ENCODE measurements around the gene CREBBP.
"Not testable (repeated sequence)": the region's sequence is repeated elsewhere in the genome, so short reads cannot be mapped to it uniquely, and the experiment has no call there.

Gene CREBBP

DNA sequence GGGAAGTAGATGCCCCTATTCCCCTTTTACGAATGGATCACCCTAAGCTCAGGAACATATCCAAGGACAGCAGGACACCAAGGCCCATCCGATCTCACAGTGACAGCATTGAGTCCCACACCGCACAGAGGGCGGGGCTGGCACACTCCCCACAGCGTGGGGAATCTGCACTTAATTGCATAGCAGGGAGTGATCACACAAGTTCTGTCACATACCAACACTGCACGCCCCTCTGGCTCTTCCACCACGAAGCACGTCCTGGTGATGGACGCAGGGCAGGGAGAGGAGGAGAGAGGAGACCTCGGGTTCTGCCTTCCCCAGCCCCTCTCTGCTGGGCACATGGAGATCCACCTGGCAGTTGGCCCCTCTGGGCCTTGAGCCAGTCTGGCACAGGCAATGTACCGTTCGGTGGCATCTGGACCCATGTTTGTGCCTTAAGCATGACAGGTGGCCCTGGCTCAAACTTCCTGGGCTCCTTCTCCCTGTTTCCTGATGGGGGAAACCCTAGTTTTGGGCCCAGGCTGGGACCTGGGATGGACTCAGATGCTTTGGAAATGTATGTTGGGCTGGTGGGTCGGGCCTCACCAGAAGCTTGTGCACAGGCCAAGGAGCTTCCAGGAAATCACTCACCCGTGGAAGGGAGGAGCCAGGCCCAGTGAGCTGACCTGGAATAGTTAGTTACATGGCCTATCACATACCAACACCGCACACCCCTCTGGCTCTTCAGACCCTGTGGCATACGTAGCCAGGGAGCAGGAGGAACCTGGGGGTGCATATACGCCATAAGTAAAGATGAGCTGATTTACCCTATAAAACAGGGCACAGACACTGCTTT is 35.1 kb upstream of the CREBBP start:
- Histone ChIP-seq H3K27ac (no peak overlapping the region), H3K4me3 (ENCODE audit: low read depth, low read length) (no peak overlapping the region), H3K27me3 (replicated peaks) (no peaks in the 10 kb centered on the region), H3K36me3 (replicated peaks) (no peaks in the 10 kb centered on the region)
- in situ Hi-C loops (cut with HindIII; ENCODE audit: low pct_ligation_motif_present, low sequenced_read_pairs) = no loop called here
- TF ChIP-seq, protein P1, sequence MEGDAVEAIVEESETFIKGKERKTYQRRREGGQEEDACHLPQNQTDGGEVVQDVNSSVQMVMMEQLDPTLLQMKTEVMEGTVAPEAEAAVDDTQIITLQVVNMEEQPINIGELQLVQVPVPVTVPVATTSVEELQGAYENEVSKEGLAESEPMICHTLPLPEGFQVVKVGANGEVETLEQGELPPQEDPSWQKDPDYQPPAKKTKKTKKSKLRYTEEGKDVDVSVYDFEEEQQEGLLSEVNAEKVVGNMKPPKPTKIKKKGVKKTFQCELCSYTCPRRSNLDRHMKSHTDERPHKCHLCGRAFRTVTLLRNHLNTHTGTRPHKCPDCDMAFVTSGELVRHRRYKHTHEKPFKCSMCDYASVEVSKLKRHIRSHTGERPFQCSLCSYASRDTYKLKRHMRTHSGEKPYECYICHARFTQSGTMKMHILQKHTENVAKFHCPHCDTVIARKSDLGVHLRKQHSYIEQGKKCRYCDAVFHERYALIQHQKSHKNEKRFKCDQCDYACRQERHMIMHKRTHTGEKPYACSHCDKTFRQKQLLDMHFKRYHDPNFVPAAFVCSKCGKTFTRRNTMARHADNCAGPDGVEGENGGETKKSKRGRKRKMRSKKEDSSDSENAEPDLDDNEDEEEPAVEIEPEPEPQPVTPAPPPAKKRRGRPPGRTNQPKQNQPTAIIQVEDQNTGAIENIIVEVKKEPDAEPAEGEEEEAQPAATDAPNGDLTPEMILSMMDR (IDR thresholded peaks at IDR 0.05; ENCODE audit: low read depth, low read length, missing control alignments) = no peak
- DNase-seq = no peak

DNA sequence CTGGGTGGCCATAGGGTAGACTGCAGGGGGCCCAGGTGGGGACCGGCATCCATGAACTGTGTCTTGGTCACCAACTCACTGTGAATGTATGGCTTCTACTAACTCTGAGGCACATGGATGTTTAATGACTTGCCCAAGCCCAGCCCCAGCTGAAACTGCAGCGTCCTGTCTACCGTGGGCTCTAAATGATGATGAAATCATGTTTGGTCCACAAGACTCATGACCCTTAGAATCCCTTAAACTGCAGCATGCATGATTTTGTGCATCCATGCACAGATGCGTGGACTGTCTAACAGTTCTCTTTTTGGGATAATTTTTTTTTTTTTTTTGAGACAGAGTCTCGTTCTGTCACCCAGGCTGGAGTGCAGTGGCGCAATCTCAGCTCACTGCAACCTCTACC is 32.4 kb upstream of the CREBBP start:
- TF ChIP-seq, protein P1 (IDR thresholded peaks at IDR 0.05; ENCODE audit: low read depth, low read length, missing control alignments) = no peak
- Histone ChIP-seq H3K27me3 (replicated peaks) (no peaks in the 10 kb centered on the region), H3K27ac (no peak overlapping the region), H3K4me3 (ENCODE audit: low read depth, low read length) (no peak overlapping the region), H3K36me3 (replicated peaks) (no peaks in the 10 kb centered on the region)
- no peak for DNase-seq
- in situ Hi-C loops (cut with HindIII; ENCODE audit: low pct_ligation_motif_present, low sequenced_read_pairs) = no loop called here

DNA sequence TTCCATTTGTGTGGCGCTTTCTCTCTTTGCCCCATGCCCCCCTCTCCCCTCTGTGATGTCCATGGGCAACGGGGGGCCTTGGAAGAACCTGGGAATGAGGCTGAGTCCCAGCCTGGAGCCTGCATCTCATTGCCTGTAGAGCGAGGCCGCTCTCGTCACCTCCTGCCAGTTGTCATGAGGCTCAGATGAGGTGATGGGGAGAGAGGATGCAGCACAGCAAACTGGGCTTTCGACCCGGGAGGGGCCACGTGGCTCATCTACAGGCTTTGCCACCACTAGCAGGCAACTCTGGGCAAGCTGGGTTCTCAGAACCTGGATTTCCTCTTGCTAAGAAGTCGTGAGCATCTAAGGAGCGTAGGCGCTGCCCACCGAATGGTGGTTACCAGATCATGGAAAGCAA is 31.9 kb upstream of the CREBBP start:
- no peaks in the 10 kb centered on the region for H3K27me3 ChIP-seq (replicated peaks)
- H3K4me3 ChIP-seq (ENCODE audit: low read depth, low read length) = no peak overlapping the region
- no peak for DNase-seq
- TF ChIP-seq, protein P1 (IDR thresholded peaks at IDR 0.05; ENCODE audit: low read depth, low read length, missing control alignments) = no peak
- no peaks in the 10 kb centered on the region for H3K36me3 ChIP-seq (replicated peaks)
- no peak overlapping the region for H3K27ac ChIP-seq
- in situ Hi-C loops (cut with HindIII; ENCODE audit: low pct_ligation_motif_present, low sequenced_read_pairs) = no loop called here

DNA sequence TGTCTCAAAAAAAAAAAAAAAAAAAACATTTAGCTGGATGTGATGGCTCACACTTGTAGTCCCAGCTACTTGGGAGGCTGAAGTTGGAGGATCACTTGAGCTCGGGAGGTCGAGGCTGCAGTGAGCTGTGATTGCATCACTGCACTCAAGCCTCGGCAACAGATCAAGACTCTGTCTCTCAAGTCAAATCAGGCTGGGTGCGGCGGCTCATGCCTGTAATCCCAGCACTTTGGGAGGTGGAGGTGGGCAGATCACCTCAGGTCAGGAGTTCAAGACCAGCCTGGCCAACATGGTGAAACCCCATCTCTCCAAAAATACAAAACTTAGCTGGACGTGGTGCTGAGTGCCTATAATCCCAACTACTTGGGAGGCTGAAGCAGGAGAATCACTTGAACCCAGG is 31.2 kb upstream of the CREBBP start:
- DNase-seq; H3K4me3 ChIP-seq (ENCODE audit: low read depth, low read length); in situ Hi-C loops (cut with HindIII; ENCODE audit: low pct_ligation_motif_present, low sequenced_read_pairs); H3K36me3 ChIP-seq (replicated peaks); H3K27me3 ChIP-seq (replicated peaks); H3K27ac ChIP-seq: not testable (repeated sequence)

DNA sequence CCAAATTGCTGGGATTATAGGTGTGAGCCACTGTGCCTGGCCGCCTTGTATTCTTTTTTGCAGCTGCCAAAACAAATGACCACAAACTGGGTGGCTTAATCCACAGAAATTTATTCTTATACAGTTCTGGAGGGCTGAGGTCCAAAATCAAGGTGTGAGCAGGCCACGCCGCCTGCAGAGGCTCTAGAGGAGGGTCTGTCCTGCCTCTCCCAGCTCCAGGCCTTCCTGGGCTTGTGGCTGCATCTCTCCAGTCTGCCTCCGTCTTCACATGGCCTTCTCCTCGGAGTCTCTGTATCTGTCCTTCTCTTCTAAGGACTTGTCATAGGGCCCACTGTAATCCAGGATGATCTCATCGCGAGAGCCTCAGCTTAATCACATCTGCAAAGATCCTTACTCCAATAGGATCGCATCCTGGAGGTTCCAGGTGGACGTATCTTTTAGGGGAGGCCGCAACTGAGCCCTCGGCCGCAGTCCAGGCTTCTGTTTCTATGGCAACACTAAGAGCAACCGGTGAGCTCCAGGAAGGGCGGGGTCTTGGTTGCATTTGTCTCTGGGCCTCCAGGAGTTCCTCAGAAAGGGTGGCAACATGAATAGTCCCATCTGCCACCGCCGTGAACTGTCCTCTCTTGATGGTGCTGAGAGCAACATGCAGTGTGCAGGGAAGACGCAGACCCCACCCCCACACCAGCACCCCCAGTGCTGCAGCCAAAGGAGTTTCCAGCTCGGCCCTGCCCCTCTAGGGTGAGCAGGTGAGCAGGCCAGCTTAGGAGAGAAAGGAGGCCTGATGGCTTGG is 29.5 kb upstream of the CREBBP start:
- Histone ChIP-seq H3K36me3 (replicated peaks) (no peaks in the 10 kb centered on the region), H3K4me3 (ENCODE audit: low read depth, low read length) (no peak overlapping the region), H3K27ac (no peak overlapping the region), H3K27me3 (replicated peaks) (no peaks in the 10 kb centered on the region)
- DNase-seq = no peak
- in situ Hi-C loops (cut with HindIII; ENCODE audit: low pct_ligation_motif_present, low sequenced_read_pairs) = no loop called here
- TF ChIP-seq, protein P1 (IDR thresholded peaks at IDR 0.05; ENCODE audit: low read depth, low read length, missing control alignments) = no peak

DNA sequence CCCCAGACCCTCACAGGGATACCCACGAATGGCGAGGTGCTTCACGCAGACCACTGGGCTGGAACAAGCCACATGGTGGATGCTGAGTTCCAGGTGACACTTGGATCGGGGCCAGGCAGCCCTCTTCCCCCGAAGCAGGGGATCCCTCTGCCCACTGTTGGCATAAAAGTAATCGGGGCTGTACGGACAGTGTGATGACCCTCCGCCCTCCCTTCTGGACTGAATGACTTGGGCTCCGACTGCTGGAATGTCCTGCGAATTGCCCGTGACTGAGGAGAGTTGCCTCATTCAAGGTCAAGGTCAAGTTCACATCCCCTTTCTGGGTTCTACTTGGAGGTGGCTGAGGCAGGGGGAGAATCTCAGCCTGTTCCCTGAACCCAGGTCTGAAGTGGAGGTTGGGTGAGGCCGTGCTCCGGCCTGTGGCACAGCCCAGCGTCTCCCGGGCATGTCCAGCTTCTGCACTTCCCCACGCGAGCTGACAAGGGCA is 28.5 kb upstream of the CREBBP start:
- DNase-seq = no peak
- TF ChIP-seq, protein P1 (IDR thresholded peaks at IDR 0.05; ENCODE audit: low read depth, low read length, missing control alignments) = no peak
- H3K27me3 ChIP-seq (replicated peaks) = no peaks in the 10 kb centered on the region
- H3K27ac ChIP-seq = no peak overlapping the region
- no peak overlapping the region for H3K4me3 ChIP-seq (ENCODE audit: low read depth, low read length)
- in situ Hi-C loops (cut with HindIII; ENCODE audit: low pct_ligation_motif_present, low sequenced_read_pairs) = no loop called here
- no peaks in the 10 kb centered on the region for H3K36me3 ChIP-seq (replicated peaks)
